Endodermal cell (in vitro differentiated cells): ENCODE data around the gene RSL24D1. TPM values are rescaled to one million over a fixed set of nuclear protein-coding genes. Genes with fewer than 3 reads are reported as not detected.

Experiments used
- DNase-seq: peaks from one replicate; pipeline ENCODE4 v3.0.0-alpha.2; 2017
- H3K27ac ChIP-seq: 2 replicates; pipeline ENCODE4 v1.5.1; 2013; ENCODE audit warnings: mild to moderate bottlenecking, low read depth, low read length, moderate library complexity
- H3K27me3 ChIP-seq: 2 replicates; pipeline ENCODE4 v1.6.1; 2013; ENCODE audit warnings: mild to moderate bottlenecking, low read length, moderate library complexity; ENCODE audit not compliant: insufficient read depth, control insufficient read depth, poor library complexity, severe bottlenecking
- H3K36me3 ChIP-seq: 2 replicates; pipeline ENCODE4 v1.7.0; 2013; ENCODE audit warnings: mild to moderate bottlenecking, low read length, moderate library complexity; ENCODE audit not compliant: control insufficient read depth, insufficient read depth
- H3K4me1 ChIP-seq: one replicate; pipeline ENCODE4 v1.7.0; 2013; ENCODE audit warnings: low read length; ENCODE audit not compliant: control insufficient read depth, insufficient read depth
- H3K4me3 ChIP-seq: 2 replicates; pipeline ENCODE4 v1.5.1; 2013; ENCODE audit warnings: mild to moderate bottlenecking, low read length, moderate library complexity
- H3K9ac ChIP-seq: 2 replicates; pipeline ENCODE4 v1.6.1; 2013; ENCODE audit warnings: mild to moderate bottlenecking, low read length, moderate library complexity; ENCODE audit not compliant: poor library complexity, severe bottlenecking; ENCODE audit errors: extremely low read depth
- H3K9me3 ChIP-seq: 2 replicates; pipeline ENCODE4 v1.6.1; 2013; ENCODE audit warnings: mild to moderate bottlenecking, low read length, moderate library complexity; ENCODE audit not compliant: control insufficient read depth
- H3K27ac Mint-ChIP-seq: 2 replicates; pipeline ENCODE4 v1.8.0; 2020; ENCODE audit warnings: mixed read lengths
- H3K27me3 Mint-ChIP-seq: 2 replicates; pipeline ENCODE4 v1.8.0; 2021; ENCODE audit warnings: mild to moderate bottlenecking, mixed read lengths; ENCODE audit not compliant: insufficient read depth
- H3K36me3 Mint-ChIP-seq: 2 replicates; pipeline ENCODE4 v1.8.0; 2020; ENCODE audit warnings: low read depth, mixed read lengths
- H3K4me1 Mint-ChIP-seq: 2 replicates; pipeline ENCODE4 v1.8.0; 2020; ENCODE audit warnings: mixed read lengths
- H3K4me3 Mint-ChIP-seq: 2 replicates; pipeline ENCODE4 v1.8.0; 2020; ENCODE audit warnings: mild to moderate bottlenecking, moderate library complexity, mixed read lengths
- H3K9me3 Mint-ChIP-seq: 2 replicates; pipeline ENCODE4 v1.8.0; 2020; ENCODE audit warnings: mild to moderate bottlenecking, mixed read lengths
- CTCF ChIP-seq: fragments of 200-600 bp; sonication (generic); conservative IDR thresholded peaks from 2 replicates; pipeline ENCODE4 v1.5.0; 2021; ENCODE audit warnings: antibody characterized with exemption, mild to moderate bottlenecking
- WGBS, 2 experiments: methylation state at CpG; one replicate each; pipeline versions ENCODE4 v1.1.5 to v1.1.7; 2013; ENCODE audit warnings: missing lambda C conversion rate in 2 of 2, mixed read lengths in 1 of 2; ENCODE audit not compliant: insufficient coverage in 1 of 2, insufficient read length in 1 of 2; 5-methylcytosine and 5-hydroxymethylcytosine counted together
- total RNA-seq, 2 donors: library from RNA; stranded (reverse); fragmentation: NEBNext Ultra II Directional in 1 of 2; extraction: Animal tissue kit (Norgen Biotek cat#: 25700) in 1 of 2; gene quantifications; 2 replicates in 1 of 2; 3 replicates in 1 of 2; pipeline ENCODE4 v1.2.1, GENCODE V29; 2021

RSL24D1 gene
- total RNA-seq, 2 donors from 2014 or later: 75.9 to 79.8 TPM

- WGBS, 2 experiments: no CpG with 5 or more reads among the region's 1 CpG
Measured at GRCh38 chr15:55241186-55241585, 44.4 kb upstream of the RSL24D1 start.

GRCh38 chr15:55240125-55240760, 43.5 kb upstream of the RSL24D1 start:
- H3K9ac ChIP-seq: no peak overlapping the region
- Mint-ChIP-seq H3K27ac (no peak overlapping the region), H3K36me3 (no peaks in the 10 kb centered on the region), H3K9me3 (no peaks in the 10 kb centered on the region), H3K27me3 (no peaks in the 10 kb centered on the region), H3K4me3 (no peak overlapping the region), H3K4me1 (peaks cover 2% of the 10 kb centered on the region)
- no peaks in the 10 kb centered on the region for H3K4me1 ChIP-seq
- no peak for TF ChIP-seq CTCF
- no peaks in the 10 kb centered on the region for H3K36me3 ChIP-seq
- no peaks in the 10 kb centered on the region for H3K9me3 ChIP-seq
- H3K4me3 ChIP-seq: no peak overlapping the region
- H3K27ac ChIP-seq: no peak overlapping the region
- H3K27me3 ChIP-seq: no peaks in the 10 kb centered on the region
- no peak for DNase-seq
- WGBS, 2 experiments: 83 to 85% methylated on average over 1 to 3 of the region's 3 CpGs

More at GRCh38 chr15:55241186-55241585, 44.4 kb upstream of the RSL24D1 start:
- Histone ChIP-seq H3K9ac (no peak overlapping the region), H3K27ac (no peak overlapping the region), H3K27me3 (no peaks in the 10 kb centered on the region), H3K36me3 (no peaks in the 10 kb centered on the region), H3K4me3 (no peak overlapping the region), H3K4me1 (no peaks in the 10 kb centered on the region), H3K9me3 (no peaks in the 10 kb centered on the region)
- no peak for TF ChIP-seq CTCF
- Mint-ChIP-seq H3K9me3 (no peaks in the 10 kb centered on the region), H3K4me3 (no peak overlapping the region), H3K36me3 (no peaks in the 10 kb centered on the region), H3K4me1 (peaks cover 2% of the 10 kb centered on the region), H3K27ac (no peak overlapping the region), H3K27me3 (no peaks in the 10 kb centered on the region)
- DNase-seq: no peak

GRCh38 chr15:55239440-55240124, 42.8 kb upstream of the RSL24D1 start:
- H3K4me3 ChIP-seq: no peak overlapping the region
- TF ChIP-seq CTCF: no peak
- no peak overlapping the region for H3K27ac Mint-ChIP-seq

More at GRCh38 chr15:55239440-55240124, 42.8 kb upstream of the RSL24D1 start:
- no peaks in the 10 kb centered on the region for H3K4me1 ChIP-seq
- WGBS, 2 experiments: 89 to 100% methylated on average over 1 to 3 of the region's 5 CpGs
- no peak overlapping the region for H3K9ac ChIP-seq
- H3K9me3 ChIP-seq: no peaks in the 10 kb centered on the region
- Mint-ChIP-seq H3K36me3 (no peaks in the 10 kb centered on the region), H3K27me3 (no peaks in the 10 kb centered on the region), H3K9me3 (no peaks in the 10 kb centered on the region), H3K4me1 (peaks cover 2% of the 10 kb centered on the region), H3K4me3 (no peak overlapping the region)
- H3K27ac ChIP-seq: no peak overlapping the region
- no peaks in the 10 kb centered on the region for H3K36me3 ChIP-seq
- H3K27me3 ChIP-seq: no peaks in the 10 kb centered on the region
- no peak for DNase-seq
